Endothelial cell of umbilical vein (primary cell): ENCODE results near the gene UPK3A. TPM values are rescaled to one million over a fixed set of nuclear protein-coding genes. Genes with fewer than 3 reads are reported as not detected.

Experiments used
- BruUV-seq: library from RNA; stranded (reverse); fragments of 400-500 nt; replicated peaks from 2 replicates; lab custom pipeline; 2021; lab: Mats Ljungman, UMichigan
- CTCF ChIA-PET: fragments of 300-600, 350-600 bp; sonication (Branson Sonifier 250); formaldehyde crosslinking; loops from one replicate; lab custom pipeline; 2021; ENCODE audit warnings: antibody characterized with exemption, inconsistent platforms; lab: Charles Lee
- POLR2A ChIA-PET: fragments of 300-600, 350-600 bp; sonication (Branson Sonifier 250); formaldehyde crosslinking; loops from one replicate; lab custom pipeline; 2021; ENCODE audit warnings: antibody characterized with exemption, inconsistent platforms; lab: Charles Lee
- DNase-seq: peaks from one replicate; pipeline ENCODE4 v3.0.0-alpha.2; 2011; ENCODE audit warnings: low read depth, low spot score
- FAIRE-seq: peaks from 2 replicates; lab custom pipeline; 2011; peaks lifted over from hg19 to GRCh38; lab: Jason Lieb, UNC
- H2AFZ ChIP-seq: 2 replicates; pipeline ENCODE4 v1.6.0; 2012; ENCODE audit warnings: low read depth, low read length, control low read depth, inconsistent platforms
- H3K27ac ChIP-seq: 2 replicates; pipeline ENCODE4 v1.5.1; 2011; ENCODE audit warnings: low read depth, mild to moderate bottlenecking, control low read depth, low read length, moderate library complexity; ENCODE audit not compliant: insufficient read depth
- H3K27me3 ChIP-seq, 2 experiments: 2 replicates each; pipeline versions ENCODE4 v1.6.0 to v1.6.1; 2011; ENCODE audit warnings: low read length in 2 of 2, mixed read lengths in 1 of 2; ENCODE audit not compliant: control insufficient read depth in 2 of 2, insufficient read depth in 2 of 2
- H3K36me3 ChIP-seq, 2 experiments: 2 replicates in 1 of 2; 3 replicates in 1 of 2; pipeline ENCODE4 v1.5.1; 2011; ENCODE audit warnings: low read length in 2 of 2, mild to moderate bottlenecking in 1 of 2, moderate library complexity in 1 of 2; ENCODE audit not compliant: control insufficient read depth in 2 of 2, insufficient read depth in 2 of 2; ENCODE audit errors: extremely low read depth in 1 of 2
- H3K4me1 ChIP-seq: 3 replicates; pipeline ENCODE4 v1.5.1; 2011; ENCODE audit warnings: mild to moderate bottlenecking, low read length; ENCODE audit not compliant: control insufficient read depth, insufficient read depth; ENCODE audit errors: extremely low read depth
- H3K4me2 ChIP-seq: 2 replicates; pipeline ENCODE4 v1.6.1; 2011; ENCODE audit warnings: low read length, control low read depth, mixed read lengths; ENCODE audit not compliant: insufficient read depth
- H3K4me3 ChIP-seq, 3 experiments: fragments of 200-600 bp in 1 of 3; sonication (generic), shearing (Covaris generic) in 1 of 3; replicated peaks in 1 of 3; 2 replicates each; pipeline ENCODE4 v1.5.1; 2011 to 2016; ENCODE audit warnings: control low read depth in 3 of 3, low read length in 3 of 3, mild to moderate bottlenecking in 2 of 3, inconsistent platforms in 1 of 3, low read depth in 1 of 3, moderate library complexity in 1 of 3; ENCODE audit not compliant: insufficient read depth in 1 of 3
- H3K79me2 ChIP-seq: 2 replicates; pipeline ENCODE4 v1.6.0; 2012; ENCODE audit warnings: low read length, inconsistent platforms; ENCODE audit not compliant: control insufficient read depth, insufficient read depth
- H3K9ac ChIP-seq: replicated peaks from 2 replicates; pipeline ENCODE3; 2011; ENCODE audit warnings: low read length, control low read depth; ENCODE audit not compliant: insufficient read depth; ENCODE audit errors: extremely low read depth
- H3K9me1 ChIP-seq: replicated peaks from 3 replicates; pipeline ENCODE4 v1.6.0; 2011; ENCODE audit warnings: mild to moderate bottlenecking, low read length; ENCODE audit not compliant: control insufficient read depth, insufficient read depth; ENCODE audit errors: extremely low read depth
- H3K9me3 ChIP-seq: replicated peaks from 2 replicates; pipeline ENCODE4 v1.5.1; 2012; ENCODE audit warnings: low read length, inconsistent platforms; ENCODE audit not compliant: control insufficient read depth, insufficient read depth
- H4K20me1 ChIP-seq: replicated peaks from 2 replicates; pipeline ENCODE3; 2011; ENCODE audit warnings: mild to moderate bottlenecking, low read length; ENCODE audit not compliant: control insufficient read depth, insufficient read depth; ENCODE audit errors: extremely low read depth
- CTCF ChIP-seq, 2 donors: IDR thresholded peaks; 1 replicate in 1 of 2; 2 replicates in 1 of 2; pipeline ENCODE4 v1.5.1; 2011; ENCODE audit warnings: low read length in 2 of 2, mild to moderate bottlenecking in 2 of 2, moderate library complexity in 2 of 2, control low read depth in 1 of 2, inconsistent platforms in 1 of 2, low read depth in 1 of 2; ENCODE audit not compliant: insufficient read depth in 1 of 2; ENCODE audit errors: extremely low read depth in 1 of 2
- EZH2 ChIP-seq: IDR thresholded peaks from 2 replicates; pipeline ENCODE4 v1.6.1; 2012; ENCODE audit warnings: borderline replicate concordance, low read depth, mild to moderate bottlenecking, moderate library complexity, low read length, inconsistent platforms; ENCODE audit not compliant: severe bottlenecking
- FOS ChIP-seq: IDR thresholded peaks from 2 replicates; pipeline ENCODE4 v1.6.1; 2011; ENCODE audit warnings: mild to moderate bottlenecking, low read length, moderate library complexity, borderline replicate concordance; ENCODE audit not compliant: insufficient read depth
- GATA2 ChIP-seq: IDR thresholded peaks from 2 replicates; pipeline ENCODE4 v1.7.0; 2011; ENCODE audit warnings: low read depth, mild to moderate bottlenecking, moderate library complexity, mixed read lengths, low read length; ENCODE audit not compliant: insufficient read length, insufficient read depth
- JUN ChIP-seq: IDR thresholded peaks from 2 replicates; pipeline ENCODE4 v1.6.1; 2011; ENCODE audit warnings: borderline replicate concordance, low read depth; ENCODE audit not compliant: insufficient read length, insufficient read depth
- MAX ChIP-seq: IDR thresholded peaks from 2 replicates; pipeline ENCODE4 v1.6.1; 2011; ENCODE audit not compliant: insufficient read depth, insufficient read length
- MYC ChIP-seq: IDR thresholded peaks from one replicate; pipeline ENCODE4 v1.6.1; 2011; ENCODE audit warnings: mild to moderate bottlenecking, low read depth, low read length
- POLR2A ChIP-seq: IDR thresholded peaks from 2 replicates; pipeline ENCODE4 v1.6.1; 2012; ENCODE audit warnings: low read depth, mild to moderate bottlenecking, control low read depth, low read length
- POLR2AphosphoS5 ChIP-seq: IDR thresholded peaks from 2 replicates; pipeline ENCODE4 v1.6.1; 2012; ENCODE audit warnings: low read depth, mild to moderate bottlenecking, control low read depth, low read length, moderate library complexity; ENCODE audit not compliant: insufficient read depth
- dilution Hi-C: fragments of 300-500 bp; cut with MboI; formaldehyde crosslinking; loops from one replicate; pipeline ENCODE4 v1.15.0; 2019; ENCODE audit warnings: low sequenced_read_pairs; ENCODE audit not compliant: extremely low pct_ligation_motif_present
- intact Hi-C: fragments of 100-400 bp; cut with micrococcal nuclease; formaldehyde crosslinking; loops from one replicate; pipeline ENCODE4 v1.10.0; 2022
- polyA plus RNA-seq, 4 experiments: library from polyadenylated mRNA; depleted of rRNA in 3 of 4; stranded (reverse) in 3 of 4; unstranded in 1 of 4; fragments of >200 nt; gene quantifications; 2 replicates each; pipeline versions ENCODE4 v1.2.1 to v1.2.3, GENCODE V29; 2011 to 2012; ENCODE audit warnings: missing spikeins in 1 of 4
- total RNA-seq: library from RNA; stranded (reverse); gene quantifications from 2 replicates; pipeline ENCODE4 v1.2.3, GENCODE V29; 2021

Gene UPK3A
- total and polyA plus RNA-seq, 2 donors (not counting 3 experiments of a cell fraction or from before 2014, with no cell fraction given), result not detected

DNA sequence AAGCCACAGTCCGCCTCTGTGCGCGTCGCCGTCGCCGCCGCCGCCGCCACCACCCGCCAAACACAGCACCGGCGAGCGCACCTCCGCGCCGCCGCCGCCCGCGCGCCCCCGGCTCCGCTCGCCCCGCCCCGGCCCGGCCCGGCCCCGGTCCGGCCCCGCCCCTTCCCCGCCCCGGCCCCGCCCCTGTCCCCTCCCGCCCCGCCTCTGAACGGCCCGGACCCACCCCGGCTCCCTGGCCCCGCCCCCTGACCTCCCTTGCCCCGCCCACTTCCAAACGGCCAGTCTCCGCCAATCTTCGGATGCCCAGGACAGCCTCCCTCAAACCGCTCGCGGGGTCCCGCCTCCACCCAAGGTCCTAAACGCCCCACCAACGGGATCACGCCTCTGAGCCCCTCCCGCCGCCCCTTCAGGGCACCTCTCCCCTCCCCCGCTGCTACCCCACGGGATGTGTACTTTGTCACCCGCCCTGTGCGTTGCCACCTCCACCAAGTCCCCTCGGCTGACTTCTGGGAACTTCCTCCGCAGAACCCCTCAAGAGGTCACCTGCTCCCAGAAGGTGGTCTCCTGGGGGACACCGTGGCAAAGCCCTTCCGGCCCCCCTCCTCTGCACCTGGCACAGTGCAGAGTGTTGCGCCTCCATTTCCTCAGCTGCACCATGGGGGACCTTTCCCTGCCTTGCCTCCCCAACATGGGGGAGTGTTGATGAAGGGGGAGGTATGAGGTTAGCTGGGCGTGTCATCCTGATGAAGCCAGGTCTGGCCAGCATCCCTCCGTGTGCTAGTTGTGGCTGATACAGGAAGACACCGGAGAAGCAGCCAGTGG, 43.7 kb upstream of the UPK3A start, which contains the start of gene KIAA0930:
Gene KIAA0930, minus strand, starts transcription at position 85 of the 822 bp plus-strand sequence. CDS start 191 bp downstream, outside the sequence.
- ChIA-PET CTCF (interaction anchor here (0.5 kb wide), 1 partner anchor 202 kb away, joined by 3 read pairs; no protein-coding TSS in a partner anchor), POLR2A (no interaction called here)
- Histone ChIP-seq H3K27me3 (no peaks in the 10 kb centered on the region), H3K4me3 (peak within 1 kb of the TSS; percentile 63 to 70 (median 68)), H3K9me3 (no peaks in the 10 kb centered on the region), H3K9ac (peak within 1 kb of the TSS; percentile 57), H3K9me1 (no peaks in the 10 kb centered on the region), H3K27ac (no peak within 1 kb of the TSS), H3K36me3 (no peaks in the 10 kb centered on the region), H3K4me1 (peaks cover 12% of the 10 kb centered on the region), H2AFZ (peak within 1 kb of the TSS; percentile 98), H3K79me2 (no peaks in the 10 kb centered on the region), H4K20me1 (no peaks in the 10 kb centered on the region), H3K4me2 (peak within 1 kb of the TSS; percentile 73)
- TF ChIP-seq MAX (no peak), GATA2 (no peak), JUN (no peak)
- BruUV-seq, result no TSS peak
- intact Hi-C loops (loop anchor here (1.0 to 5.0 kb wide), 2 partner anchors 22 to 79 kb away; partner anchors contain the start of gene NUP50), dilution Hi-C loops (no loop called here)
- FAIRE-seq (peak; percentile 92), DNase-seq (peak; percentile 50)

GRCh38 chr22:45242778-45243191, 42.0 kb upstream of the UPK3A start:
- ChIA-PET CTCF (no interaction called here), POLR2A (no interaction called here)
- no peak for TF ChIP-seq POLR2AphosphoS5
- no peak for TF ChIP-seq JUN
- no peak for TF ChIP-seq FOS
- TF ChIP-seq POLR2A, result no peak
- TF ChIP-seq GATA2, result no peak
- TF ChIP-seq MYC, result no peak
- TF ChIP-seq MAX, result no peak
- TF ChIP-seq EZH2, result no peak
- TF ChIP-seq CTCF (IDR thresholded peaks at IDR 0.05; ENCODE audit: extremely low read depth in 1 of 2, insufficient read depth in 1 of 2, low read depth in 1 of 2, low read length in 2 of 2), result no peak
- dilution Hi-C loops (no loop called here), intact Hi-C loops (loop anchor here (5.0 kb wide), 1 partner anchor 80 kb away; the partner anchor contains the start of gene NUP50)
- H3K79me2 ChIP-seq, result no peaks in the 10 kb centered on the region
- no peak overlapping the region for H3K4me2 ChIP-seq
- no peaks in the 10 kb centered on the region for H3K9me3 ChIP-seq
- H3K9ac ChIP-seq, result no peak overlapping the region
- no peaks in the 10 kb centered on the region for H3K9me1 ChIP-seq
- DNase-seq, result peak; percentile 36
- H3K36me3 ChIP-seq, result no peaks in the 10 kb centered on the region
- no peak overlapping the region for H3K27ac ChIP-seq
- no peak overlapping the region for H3K4me3 ChIP-seq
- H3K27me3 ChIP-seq, result no peaks in the 10 kb centered on the region
- BruUV-seq, result no TSS peak
- no peak overlapping the region for H2AFZ ChIP-seq
- H4K20me1 ChIP-seq, result no peaks in the 10 kb centered on the region
- H3K4me1 ChIP-seq, result peaks cover 23% of the 10 kb centered on the region
- FAIRE-seq, result peak; percentile 59
